Effector CD8-positive, alpha-beta T cell (primary cell): Measurements from ENCODE around the gene KCTD1.
"Not testable (repeated sequence)": the region's sequence is repeated elsewhere in the genome, so short reads cannot be mapped to it uniquely, and the experiment has no call there.

Experiments
- DNase-seq: peaks from one replicate; lab custom pipeline; 2025; lab: John Stamatoyannopoulos, UW

Gene KCTD1

DNA sequence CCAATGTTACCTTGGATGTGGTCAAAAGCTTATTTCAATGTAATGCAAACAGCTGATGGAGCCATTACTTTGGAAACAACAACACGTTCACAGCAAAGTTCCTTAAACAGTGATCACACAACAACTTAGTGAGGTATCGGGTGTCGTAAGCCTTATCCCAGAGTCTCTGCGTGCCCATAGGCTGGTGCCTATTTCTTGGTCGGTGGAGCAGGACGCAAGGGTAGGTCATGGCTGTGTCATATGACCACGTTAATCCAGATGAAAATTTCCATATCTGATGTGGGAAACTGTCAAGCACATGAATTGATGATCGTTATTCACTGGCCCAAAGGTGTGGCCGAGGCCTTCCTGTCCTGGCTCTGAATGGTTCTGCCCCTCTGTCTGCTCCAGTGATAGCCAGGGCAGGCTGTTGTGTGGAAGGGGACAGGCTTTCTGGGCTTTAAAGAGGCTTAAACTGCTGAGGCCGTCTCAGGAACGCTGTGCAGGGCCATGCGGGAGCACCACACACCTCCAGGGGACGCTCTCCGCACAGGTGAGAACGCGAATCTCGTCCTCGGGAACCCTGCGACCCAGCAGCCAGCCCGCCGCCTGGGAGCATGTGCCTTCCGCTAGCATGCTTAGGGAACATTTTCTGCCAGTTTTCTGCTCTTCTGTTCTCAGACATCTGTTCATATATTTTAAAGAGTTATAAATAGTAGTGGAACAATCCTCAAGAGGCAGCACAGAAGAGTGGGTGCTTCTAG, 90.6 kb downstream of the KCTD1 start:
- DNase-seq = no peak

DNA sequence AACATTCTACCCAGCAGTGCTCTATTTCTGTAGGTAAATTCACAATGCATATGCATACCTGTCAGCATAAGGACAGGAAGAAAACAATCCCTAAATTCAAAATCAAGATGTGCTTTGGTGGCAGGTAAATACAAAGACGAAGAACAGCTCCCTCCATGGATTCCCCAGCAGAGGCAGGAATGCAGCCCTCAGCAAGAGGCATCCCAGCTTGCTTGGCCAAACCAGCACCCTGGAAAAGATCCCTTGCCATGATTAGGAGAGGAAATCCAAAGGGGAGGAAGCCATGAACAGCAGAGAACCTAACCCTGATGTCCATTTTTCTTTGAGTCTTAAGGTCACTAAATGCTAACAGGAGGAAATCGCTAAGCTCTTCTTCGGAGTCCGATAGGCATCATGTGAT, 91.2 kb downstream of the KCTD1 start:
- no peak for DNase-seq

DNA sequence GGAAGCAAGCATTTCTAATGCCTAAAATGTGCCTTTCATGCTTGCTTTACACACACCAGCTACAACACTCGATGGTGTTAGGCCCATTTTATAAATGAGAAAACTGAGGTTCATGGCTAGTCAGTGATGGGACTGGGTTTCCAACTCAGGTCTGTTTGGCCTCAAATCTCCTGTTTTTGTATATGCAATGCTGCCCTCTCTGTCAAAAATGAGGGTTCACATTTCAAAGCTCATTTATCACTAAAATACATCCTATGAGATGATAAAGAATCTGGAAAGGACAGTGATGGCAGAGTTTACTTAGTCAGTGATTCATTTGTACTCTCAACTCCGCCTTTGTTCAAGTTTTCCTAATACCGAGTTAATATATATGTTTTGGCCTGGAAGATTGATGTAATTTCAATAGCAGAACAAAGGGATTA, 92.3 kb downstream of the KCTD1 start:
- no peak for DNase-seq

DNA sequence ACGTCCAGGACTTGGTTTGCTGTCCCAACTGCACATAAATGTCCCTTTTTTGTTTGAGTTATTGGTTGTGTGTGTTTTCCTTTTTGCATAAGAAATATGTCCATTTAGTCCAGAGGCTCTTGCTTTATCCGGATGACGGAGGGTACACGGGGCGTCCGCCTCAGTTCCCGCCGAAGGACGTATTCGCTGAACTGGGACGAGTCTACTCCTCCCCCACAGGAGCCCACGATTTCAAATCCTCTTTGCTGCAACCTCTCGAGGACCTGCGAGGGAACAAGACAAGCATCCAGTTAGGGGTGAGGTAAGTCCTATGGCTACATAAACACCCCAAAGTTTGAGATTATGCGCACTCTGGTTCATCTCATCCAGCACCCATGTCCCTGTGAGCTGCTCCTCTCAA, 92.7 kb downstream of the KCTD1 start:
- no peak for DNase-seq

DNA sequence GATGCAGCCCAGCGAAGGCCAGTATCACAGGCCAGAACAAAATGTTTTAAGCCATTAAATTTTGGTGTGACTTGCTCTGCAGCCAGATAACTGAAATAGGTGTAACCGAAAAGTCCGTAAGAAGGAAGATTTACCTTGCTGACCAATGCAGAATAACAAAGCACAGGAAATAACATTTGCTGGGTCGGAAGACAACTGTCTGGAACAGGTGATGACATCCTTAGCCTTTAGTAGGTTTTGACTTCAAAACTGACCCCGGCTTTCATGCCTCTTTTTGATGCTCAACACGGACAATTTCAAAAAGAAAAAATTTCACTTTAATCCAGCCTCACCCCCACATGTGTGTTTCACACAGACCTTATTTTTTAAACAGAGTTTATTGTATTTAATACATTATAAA, 93.7 kb downstream of the KCTD1 start:
- DNase-seq = no peak

DNA sequence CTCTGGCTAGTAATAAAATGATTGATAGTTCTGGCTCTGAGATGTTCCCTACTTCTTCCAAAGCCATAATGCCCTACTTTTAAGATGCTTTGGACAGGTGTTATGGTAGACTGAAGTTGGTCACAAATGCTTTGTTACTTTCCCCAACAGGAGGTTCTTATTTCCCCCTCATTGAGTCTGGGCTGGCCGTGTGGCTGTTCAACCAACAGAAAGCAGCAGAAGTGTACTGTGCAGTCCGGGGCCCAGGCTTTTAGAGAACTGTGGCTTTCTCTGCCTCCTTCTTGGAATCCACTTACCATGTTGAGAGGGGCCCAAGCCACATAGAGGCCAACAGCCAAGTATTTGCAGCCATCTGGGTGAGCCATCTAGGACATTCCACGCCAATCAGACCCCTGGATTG, 94.2 kb downstream of the KCTD1 start:
- DNase-seq = no peak

DNA sequence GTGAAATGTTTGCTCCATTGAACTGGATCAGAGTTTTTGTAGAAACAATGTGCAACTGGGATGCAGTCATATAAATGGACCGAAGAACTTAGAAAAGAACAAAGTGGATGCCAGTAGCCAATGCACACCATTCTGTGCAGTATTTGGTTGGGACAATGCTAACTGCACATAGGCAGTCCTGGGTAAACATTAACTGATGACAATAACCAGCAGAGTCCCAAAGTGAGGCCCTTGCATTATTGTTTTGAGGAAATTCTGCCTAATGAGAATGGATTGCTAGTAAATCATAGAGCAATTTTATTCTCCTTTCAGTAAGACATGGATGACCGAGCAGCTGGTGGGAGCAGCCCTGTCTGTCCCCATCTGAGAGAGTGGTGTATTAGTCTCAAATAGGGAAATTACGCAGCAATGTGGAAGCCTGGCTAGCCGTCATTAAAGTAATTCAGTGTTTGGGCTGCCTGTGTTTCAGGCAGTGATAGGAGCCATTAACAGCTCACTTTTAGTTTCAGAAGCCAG, 94.9 kb downstream of the KCTD1 start:
- DNase-seq = no peak

DNA sequence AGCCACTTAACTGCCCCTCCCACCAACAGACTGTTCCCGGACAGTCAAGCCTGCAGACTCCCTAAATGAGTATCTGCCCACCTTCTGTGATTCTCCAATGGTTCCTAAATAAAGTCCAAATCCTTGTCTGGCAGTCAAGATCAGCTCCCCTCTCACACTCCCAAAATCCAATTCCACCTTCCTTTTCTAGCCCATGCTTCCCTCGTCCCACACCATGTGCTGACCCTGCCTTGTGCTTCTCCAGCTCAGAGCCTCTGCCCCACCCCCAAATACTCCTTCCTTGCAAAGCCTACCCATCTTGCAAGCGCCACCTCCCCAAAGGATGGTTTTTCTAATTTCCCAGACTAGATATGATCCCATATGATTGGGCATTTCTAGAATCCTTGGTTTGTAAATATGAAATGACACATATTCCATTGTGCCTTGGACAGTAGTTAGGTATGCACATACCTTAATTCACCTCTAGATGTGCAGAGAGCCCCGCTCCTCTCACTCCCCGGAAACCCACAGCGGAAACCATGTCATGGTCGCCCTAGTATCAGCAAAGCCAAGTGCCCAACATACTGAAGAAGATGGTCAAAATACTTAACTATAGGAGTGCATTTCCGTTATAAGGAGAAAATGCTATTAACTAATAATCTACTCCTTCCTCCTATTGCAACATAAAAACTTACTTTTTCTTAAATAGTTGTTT, 97.2 kb downstream of the KCTD1 start:
- DNase-seq = no peak

DNA sequence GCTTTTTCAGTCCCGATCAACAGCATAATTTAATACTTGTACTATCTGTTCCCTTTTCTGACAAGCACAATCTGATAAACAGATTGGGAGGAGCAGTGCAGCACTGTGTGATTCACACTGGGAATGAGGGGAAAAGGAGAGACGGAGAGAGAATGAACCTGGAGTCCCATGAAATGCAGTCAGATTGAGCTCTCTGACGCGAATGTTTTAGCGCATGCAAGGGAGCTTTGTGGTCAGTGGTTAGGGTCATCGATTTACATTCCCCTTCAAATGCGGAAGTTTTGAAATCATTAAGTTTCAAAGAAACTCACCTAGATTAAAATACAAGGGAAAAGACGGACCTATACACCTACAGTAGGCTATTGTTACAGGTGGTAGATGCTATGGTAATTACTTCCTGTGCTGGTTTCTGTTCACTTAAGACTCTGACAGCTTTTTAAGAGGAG, 99.6 kb downstream of the KCTD1 start:
- no peak for DNase-seq

DNA sequence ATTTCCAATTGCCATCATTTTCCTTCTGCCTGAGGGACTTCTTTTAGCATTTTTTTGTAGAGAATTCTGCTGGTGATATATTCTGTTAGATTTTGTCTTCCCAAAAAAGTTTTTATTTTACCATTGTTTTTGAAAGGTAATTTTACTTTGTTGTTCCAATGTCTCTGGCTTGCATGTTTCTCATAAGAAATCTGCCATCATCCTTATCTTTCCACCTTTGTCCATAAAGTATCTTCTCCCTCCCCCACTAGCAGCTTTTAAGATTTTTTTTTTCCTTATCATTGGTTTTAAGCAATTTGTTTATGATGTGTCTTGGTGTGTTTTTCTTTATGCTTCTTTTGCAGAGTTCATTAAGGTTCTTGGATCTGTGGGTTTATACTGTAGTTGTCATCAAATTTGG, 104.5 kb downstream of the KCTD1 start:
- DNase-seq = no peak

DNA sequence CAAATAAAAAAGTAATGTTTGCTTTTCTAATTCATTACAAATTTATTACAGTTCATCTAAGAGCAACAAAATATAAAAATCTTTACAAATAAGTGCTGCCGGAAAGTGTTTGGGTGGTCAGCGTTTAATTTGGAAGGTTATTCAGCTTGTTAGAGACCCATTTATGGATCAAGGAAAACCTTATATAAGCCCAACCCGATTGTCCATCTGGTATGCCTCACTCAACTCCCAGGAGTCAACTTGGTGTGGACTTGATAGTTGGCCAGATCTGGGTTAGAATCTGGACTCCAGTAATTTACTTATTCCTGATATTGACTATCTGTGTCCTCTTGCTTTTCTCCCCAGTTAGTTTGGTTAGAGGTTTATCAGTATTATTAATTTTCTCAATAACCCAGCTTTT, 106.2 kb downstream of the KCTD1 start:
- DNase-seq = no peak

DNA sequence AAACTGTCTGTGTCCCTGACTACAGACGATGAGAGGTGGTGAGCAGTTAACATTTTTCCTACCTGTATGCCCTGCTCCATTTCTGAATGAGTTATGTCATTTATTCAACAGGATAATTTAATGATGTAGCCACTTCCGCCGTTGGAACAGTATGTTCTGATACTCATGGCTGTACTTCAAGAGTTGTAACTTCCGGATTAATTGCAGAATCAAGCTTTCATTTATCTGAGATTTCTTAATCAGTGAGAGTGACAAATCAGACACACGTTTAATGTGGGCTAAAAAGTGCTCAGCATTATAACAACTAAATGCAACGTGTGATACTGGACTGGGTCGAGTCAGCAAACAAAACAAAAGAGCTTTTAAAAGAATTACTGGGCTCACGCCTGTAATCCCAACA, 107.7 kb downstream of the KCTD1 start:
- no peak for DNase-seq

DNA sequence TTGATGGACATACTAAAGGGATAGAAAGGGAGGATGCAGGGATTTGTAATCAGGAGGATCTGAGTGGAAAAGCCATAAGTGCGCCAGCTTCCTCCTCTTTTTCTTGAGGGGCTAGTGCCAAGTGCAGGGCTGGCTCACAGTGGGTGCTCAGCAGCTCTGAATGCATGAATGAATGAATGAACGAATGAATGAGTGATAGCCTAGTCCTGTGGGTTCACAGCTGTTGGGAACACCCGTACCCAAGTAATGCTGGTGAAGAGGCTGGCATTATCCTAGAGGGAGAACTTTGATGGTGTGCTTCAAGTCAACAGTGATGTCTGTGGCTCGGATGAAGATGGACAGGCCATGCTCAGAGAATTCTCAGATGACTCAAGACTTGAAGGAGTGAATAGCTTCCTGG, 108.8 kb downstream of the KCTD1 start:
- no peak for DNase-seq

DNA sequence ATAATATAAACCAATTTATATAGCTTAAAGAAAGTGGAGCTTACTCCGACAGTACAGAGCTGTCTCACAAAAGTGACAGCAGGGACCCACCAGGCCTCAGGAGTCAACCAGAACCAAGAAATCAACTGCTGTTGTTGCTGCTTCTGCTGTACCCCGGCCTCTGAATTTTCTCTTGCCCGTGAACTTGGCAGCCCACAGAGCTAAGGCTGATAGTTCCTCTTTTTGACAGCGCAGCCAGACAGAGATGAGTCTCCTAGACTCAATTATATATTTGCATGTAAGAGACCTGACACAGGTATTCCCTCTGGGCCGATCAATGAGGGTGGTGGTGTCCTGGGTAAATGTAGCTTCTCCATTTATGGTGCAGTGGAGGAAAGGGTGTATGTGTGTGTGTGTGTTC, 109.4 kb downstream of the KCTD1 start:
- DNase-seq = no peak

DNA sequence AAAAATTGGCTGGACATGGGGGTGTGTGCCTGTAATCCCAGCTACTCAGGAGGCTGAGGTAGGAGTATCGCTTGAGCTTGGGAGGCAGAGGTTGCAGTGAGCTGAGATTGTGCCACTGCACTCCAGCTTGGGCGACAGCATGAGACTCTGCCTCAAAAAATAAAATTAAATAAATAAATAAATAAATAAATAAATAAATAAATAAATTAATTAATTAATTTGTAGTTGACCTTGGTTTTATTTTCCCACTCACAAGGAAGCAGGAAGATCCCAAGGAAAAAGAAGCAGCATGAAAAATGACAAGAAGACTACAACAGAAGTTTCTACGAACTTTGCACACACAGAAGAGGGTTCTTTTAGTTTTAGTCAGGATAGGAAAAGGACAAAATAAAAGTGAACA, 110.7 kb downstream of the KCTD1 start:
- DNase-seq = not testable (repeated sequence)

DNA sequence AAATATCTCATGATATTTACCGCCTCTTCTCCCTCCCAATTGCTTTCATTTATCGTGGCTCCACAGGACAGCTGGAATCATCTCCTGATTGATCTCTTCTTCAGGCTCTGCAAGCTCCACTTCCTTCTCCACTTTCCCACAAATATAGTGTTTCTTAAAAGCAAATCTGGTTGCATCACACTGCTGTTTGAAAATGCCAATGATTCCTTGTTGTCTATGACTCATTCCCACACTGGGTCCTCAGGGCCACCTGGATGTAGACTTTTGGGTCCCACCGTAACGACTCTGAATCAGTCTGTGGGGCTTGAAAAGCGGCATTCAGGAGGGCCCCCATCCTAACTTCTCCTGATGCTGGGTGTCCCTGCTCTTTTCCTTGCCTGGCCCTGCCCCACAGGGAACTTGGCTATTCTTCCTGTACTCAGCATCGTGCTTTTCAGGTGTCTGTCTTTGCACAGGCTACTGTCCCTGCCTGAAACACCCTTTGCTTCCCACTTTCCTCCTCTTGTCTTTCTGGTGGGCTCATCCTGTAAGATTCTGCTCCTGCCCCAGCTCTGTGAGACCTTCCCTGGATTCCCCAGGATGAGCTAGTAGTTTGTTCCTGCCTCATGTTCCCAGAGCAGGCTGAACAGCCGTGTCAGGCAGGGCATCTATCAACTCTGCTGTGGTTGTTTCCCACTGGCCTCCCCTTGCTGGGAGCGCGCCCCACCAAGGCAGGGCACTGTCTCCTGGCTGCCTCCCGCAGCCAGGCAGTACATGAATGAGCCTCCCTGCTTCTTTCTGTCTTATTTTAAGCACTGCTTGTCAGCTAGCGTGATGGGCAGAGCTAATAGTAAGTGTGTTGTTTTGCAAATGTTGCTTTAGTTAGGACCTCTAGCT, 111.9 kb downstream of the KCTD1 start:
- no peak for DNase-seq

DNA sequence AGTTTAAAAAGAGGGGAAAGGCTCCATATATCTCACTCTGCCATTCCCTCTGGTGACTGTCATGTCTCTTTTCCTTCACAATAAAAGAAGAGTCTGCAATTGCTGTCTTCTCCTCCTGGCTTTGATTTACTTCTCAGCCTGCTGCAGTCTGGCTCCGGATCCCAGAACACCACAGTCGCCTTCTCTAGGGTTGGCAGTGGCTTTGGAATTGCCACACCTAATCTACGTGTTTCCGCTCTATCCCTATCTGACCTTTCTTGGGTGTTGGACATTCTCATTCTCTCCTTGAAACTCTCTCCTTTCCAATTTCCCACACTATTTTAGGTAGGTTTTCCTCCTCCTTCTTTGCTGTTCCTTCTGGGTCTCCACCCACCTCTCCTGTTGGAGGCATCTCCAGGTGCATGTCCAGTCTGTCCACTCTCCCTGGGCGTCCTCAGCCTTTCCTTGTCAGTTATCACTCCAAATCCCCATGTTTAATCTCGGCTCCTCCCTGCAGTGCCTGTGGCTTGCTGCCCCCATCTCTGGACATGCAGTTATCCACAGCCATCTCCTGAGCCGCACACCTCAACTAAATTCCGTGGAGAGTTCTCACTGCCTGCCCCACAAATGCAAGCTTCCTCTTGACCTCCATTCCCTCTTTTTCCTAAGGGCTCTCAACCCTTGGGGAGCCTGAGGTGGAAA, 112.8 kb downstream of the KCTD1 start:
- no peak for DNase-seq

DNA sequence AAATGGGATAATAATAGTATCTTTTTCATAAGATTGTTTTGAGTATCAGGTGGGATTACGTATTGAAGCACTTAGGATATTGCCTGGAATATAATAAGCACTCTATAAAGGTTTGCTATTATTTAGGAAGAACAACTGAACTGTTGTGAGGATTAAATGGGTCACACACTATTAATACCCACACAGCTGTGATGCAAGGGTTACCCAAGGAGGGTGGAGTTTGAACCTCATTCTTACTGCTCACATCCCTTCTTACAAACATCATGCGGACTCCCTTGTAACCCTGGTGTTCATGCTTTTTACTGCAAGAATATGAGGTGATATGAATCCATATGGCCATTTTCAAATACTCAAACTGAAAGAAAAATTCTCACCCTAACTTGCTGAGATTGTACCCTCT, 113.5 kb downstream of the KCTD1 start:
- DNase-seq = no peak

DNA sequence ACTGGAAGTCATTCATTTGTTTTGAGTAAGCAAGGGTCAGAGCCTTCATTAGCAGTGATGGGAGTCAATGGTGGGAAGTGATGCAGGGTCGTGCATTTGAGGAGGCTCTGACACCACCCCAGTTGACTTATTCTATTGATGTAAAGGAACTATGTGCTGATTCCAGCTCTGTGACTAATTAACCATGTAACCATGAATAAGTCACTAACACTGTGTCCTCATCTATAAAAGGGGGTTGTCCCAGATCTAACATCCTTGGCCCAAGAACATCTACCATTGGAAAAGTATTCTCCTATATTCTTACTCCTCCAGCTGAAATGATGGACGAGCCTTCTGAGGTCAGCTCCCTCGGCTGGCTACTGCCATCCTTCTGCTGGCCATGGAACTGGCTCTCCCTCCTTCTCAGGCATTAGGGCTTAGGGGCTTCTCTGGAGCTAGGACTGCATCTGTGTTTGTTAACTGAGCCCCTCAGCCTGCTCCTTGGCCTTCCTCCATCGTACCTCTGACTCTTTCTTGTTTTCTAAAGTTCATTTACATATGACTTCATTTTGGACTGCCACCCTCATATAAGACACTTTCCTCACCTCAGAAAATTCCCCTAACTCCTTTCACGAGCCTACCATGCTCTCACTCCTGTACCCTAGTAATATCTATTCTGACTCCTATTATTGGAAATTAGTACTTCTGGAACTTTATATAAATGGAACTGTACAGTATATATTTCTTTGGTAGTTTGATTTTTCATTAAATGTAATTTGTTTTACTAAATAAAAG, 115.5 kb downstream of the KCTD1 start:
- no peak for DNase-seq

DNA sequence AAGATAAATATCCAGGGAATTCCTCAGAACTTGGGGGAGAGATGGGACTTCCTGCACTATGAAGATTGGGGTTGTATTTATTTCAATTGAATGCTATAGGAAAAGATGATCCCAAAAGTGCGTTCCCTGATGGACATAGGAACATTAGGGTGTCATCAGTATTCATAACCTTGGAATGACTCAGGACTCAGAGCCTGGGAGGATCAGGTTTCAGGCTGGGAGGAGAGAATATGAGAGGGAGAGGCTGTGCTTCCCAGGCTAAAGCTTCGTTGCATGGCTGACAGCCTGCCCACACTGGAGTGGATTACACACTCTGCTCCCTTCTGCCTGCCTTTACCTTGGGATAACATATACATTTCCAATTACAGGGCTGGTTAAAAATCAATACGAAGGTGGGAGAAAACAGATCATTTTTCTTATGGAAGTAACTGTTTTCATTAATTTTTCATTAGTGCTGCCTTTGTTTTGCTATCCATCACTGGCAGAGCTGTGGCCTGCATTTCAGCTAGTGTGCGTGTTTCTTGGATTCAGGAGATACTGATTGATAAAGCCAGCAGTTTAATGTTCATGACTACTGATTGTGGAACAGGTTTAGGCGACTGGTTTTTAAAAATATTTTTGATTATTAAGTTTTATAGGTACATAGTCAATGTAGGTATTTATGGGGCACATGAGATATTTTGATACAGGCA, 118.7 kb downstream of the KCTD1 start:
- no peak for DNase-seq

DNA sequence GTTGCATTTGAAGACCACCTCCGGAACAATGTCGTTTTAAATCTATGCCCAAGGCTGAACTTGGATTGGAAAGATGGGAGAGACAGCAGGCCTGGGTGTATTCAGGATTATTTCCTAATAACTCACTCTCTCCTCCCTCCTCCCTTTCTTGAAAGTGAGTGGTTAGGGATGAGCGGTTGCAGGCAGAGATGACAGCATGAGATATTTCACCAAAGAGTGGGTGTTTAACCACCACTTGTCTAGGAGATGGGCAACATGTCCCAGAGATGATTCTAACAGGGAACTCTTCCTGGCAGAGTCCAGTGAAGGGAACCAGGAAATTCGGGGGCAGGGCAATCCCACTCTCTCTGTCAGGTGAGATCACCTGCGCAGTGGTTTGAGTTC, 123.2 kb downstream of the KCTD1 start:
- DNase-seq = no peak
